ENCODE measurements around the gene ABCE1. TPM values are rescaled to one million over a fixed set of nuclear protein-coding genes. Genes with fewer than 3 reads are reported as not detected.

Gene ABCE1
- total RNA-seq, 4 donors from 2014 or later, result 35.7 to 78.4 (median 42.5) TPM

- Histone ChIP-seq H3K9me3 (no peaks in the 10 kb centered on the region), H3K27me3 (no peaks in the 10 kb centered on the region), H3K36me3 (peaks cover 0 to 72% (median 29%) of the 10 kb centered on the region in 4 donors), H3K27ac (replicated peaks in 1 of 4) (no peak overlapping the region), H3K4me1 (peaks cover 6 to 17% (median 15%) of the 10 kb centered on the region in 4 donors), H3K4me3 (no peak overlapping the region)
- WGBS, result 85% methylated on average over 2 of the region's 2 CpGs
- DNase-seq (ENCODE audit: extremely low spot score), result no peak
- TF ChIP-seq POLR2A (IDR thresholded peaks at IDR 0.05; ENCODE audit: low read depth), result no peak
- TF ChIP-seq, protein P1, sequence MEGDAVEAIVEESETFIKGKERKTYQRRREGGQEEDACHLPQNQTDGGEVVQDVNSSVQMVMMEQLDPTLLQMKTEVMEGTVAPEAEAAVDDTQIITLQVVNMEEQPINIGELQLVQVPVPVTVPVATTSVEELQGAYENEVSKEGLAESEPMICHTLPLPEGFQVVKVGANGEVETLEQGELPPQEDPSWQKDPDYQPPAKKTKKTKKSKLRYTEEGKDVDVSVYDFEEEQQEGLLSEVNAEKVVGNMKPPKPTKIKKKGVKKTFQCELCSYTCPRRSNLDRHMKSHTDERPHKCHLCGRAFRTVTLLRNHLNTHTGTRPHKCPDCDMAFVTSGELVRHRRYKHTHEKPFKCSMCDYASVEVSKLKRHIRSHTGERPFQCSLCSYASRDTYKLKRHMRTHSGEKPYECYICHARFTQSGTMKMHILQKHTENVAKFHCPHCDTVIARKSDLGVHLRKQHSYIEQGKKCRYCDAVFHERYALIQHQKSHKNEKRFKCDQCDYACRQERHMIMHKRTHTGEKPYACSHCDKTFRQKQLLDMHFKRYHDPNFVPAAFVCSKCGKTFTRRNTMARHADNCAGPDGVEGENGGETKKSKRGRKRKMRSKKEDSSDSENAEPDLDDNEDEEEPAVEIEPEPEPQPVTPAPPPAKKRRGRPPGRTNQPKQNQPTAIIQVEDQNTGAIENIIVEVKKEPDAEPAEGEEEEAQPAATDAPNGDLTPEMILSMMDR (IDR thresholded peaks at IDR 0.05), result no peak
- TF ChIP-seq POLR2AphosphoS5 (IDR thresholded peaks at IDR 0.05), result no peak
- no peak for TF ChIP-seq EP300 (IDR thresholded peaks at IDR 0.05)
- intact Hi-C loops (cut with DNase I), result no loop called here
These were observed 70.6 kb downstream of the ABCE1 start for GRCh38 chr4:145168581-145169187.

DNA sequence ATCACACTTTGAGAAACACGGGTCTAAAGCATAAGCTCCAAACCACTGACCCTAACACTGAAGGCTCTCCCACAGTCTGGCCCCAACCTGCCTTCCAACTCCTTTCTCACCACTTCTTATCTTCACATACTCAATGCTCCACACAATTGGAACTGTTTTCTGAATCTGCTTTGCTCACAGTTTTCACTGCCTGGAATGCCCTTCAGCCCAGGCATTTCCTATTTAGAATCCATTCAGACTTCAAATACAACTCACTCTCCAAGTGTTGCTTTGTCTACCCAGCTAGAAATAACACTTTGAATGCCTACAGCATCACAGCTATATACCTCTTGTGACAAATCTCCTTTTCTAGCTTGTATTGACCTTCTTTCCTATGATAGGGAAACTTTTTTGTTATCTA, 72.1 kb downstream of the ABCE1 start:
- intact Hi-C loops (cut with DNase I), result loop anchor here (10.0 kb wide), 1 partner anchor 315 kb away; the partner anchor contains the start of gene SMAD1
- no peaks in the 10 kb centered on the region for H3K27me3 ChIP-seq
- TF ChIP-seq POLR2AphosphoS5 (IDR thresholded peaks at IDR 0.05), result no peak
- no peak overlapping the region for H3K4me3 ChIP-seq
- DNase-seq (ENCODE audit: extremely low spot score), result no peak
- peaks cover 6 to 21% (median 15%) of the 10 kb centered on the region in 4 donors for H3K4me1 ChIP-seq
- peaks cover 0 to 69% (median 30%) of the 10 kb centered on the region in 4 donors for H3K36me3 ChIP-seq
- no peaks in the 10 kb centered on the region for H3K9me3 ChIP-seq
- no peak overlapping the region for H3K27ac ChIP-seq (replicated peaks in 1 of 4)
- 93% methylated on average over 1 of the region's 1 CpG for whole genome bisulfite sequencing

- Histone ChIP-seq H3K9me3 (no peaks in the 10 kb centered on the region), H3K27ac (replicated peaks in 1 of 4) (no peak overlapping the region), H3K36me3 (peaks cover 0 to 54% (median 29%) of the 10 kb centered on the region in 4 donors), H3K4me3 (no peak overlapping the region), H3K27me3 (no peaks in the 10 kb centered on the region), H3K4me1 (peaks cover 22 to 37% (median 31%) of the 10 kb centered on the region in 4 donors)
- TF ChIP-seq EP300 (IDR thresholded peaks at IDR 0.05) (no peak), POLR2A (IDR thresholded peaks at IDR 0.05; ENCODE audit: low read depth) (no peak), POLR2AphosphoS5 (IDR thresholded peaks at IDR 0.05) (no peak)
- TF ChIP-seq, protein P1 (IDR thresholded peaks at IDR 0.05), result no peak
- 92% methylated on average over 1 of the region's 1 CpG for WGBS
- intact Hi-C loops (cut with DNase I), result loop anchor here (10.0 kb wide), 1 partner anchor 313 kb away; the partner anchor contains the start of gene SMAD1
- DNase-seq (ENCODE audit: extremely low spot score), result no peak
These were observed 73.8 kb downstream of the ABCE1 start for GRCh38 chr4:145171911-145172310.

- Histone ChIP-seq H3K4me3 (peak overlapping the region in 3 of 4 donors; percentile 71 to 91 (median 90)), H3K4me1 (peaks cover 27 to 58% (median 51%) of the 10 kb centered on the region in 4 donors)
- WGBS, result 65% methylated on average over 9 of the region's 9 CpGs
These were observed 78.7 kb downstream of the ABCE1 start for GRCh38 chr4:145176641-145177432.

More at GRCh38 chr4:145176641-145177432, 78.7 kb downstream of the ABCE1 start:
- no peak for DNase-seq (ENCODE audit: extremely low spot score)
- Histone ChIP-seq H3K27ac (replicated peaks in 1 of 4) (peak overlapping the region; percentile 96 to 98 (median 98)), H3K9me3 (no peaks in the 10 kb centered on the region), H3K27me3 (no peaks in the 10 kb centered on the region), H3K36me3 (peaks cover 0 to 21% (median 2%) of the 10 kb centered on the region in 4 donors)
- intact Hi-C loops (cut with DNase I), result loop anchor here (5.0 to 10.0 kb wide), 2 partner anchors 80 to 308 kb away; partner anchors contain the start of genes ABCE1, ANAPC10 and SMAD1
- TF ChIP-seq POLR2AphosphoS5 (IDR thresholded peaks at IDR 0.05) (no peak), EP300 (IDR thresholded peaks at IDR 0.05) (no peak), POLR2A (IDR thresholded peaks at IDR 0.05; ENCODE audit: low read depth) (no peak)
- TF ChIP-seq, protein P1 (IDR thresholded peaks at IDR 0.05), result no peak

Data from esophagus muscularis mucosa (tissue), 4 donors.